Sigmoid colon (tissue), 7 donors: ENCODE measurements around the gene ISL2. TPM values are rescaled to one million over a fixed set of nuclear protein-coding genes. Genes with fewer than 3 reads are reported as not detected.
A peak's percentile ranks its signal among the peaks of the same experiment; 100 is the strongest.

ENCODE experiments used
- DNase-seq: peaks from one replicate; pipeline ENCODE4 v3.0.0-alpha.2; 2019
- H3K27ac ChIP-seq, 4 donors: fragments of 200-600 bp; sonication (generic); one replicate each; pipeline ENCODE4 v1.5.1; 2016 to 2019; ENCODE audit warnings: mild to moderate bottlenecking in 1 of 4
- H3K27me3 ChIP-seq, 3 donors: fragments of 200-600 bp; sonication (generic); one replicate each; pipeline ENCODE4 v1.5.1; 2019; ENCODE audit warnings: mild to moderate bottlenecking in 1 of 3
- H3K36me3 ChIP-seq, 4 donors: fragments of 200-600 bp; sonication (generic); one replicate each; pipeline ENCODE4 v1.5.1; 2016 to 2019
- H3K4me1 ChIP-seq, 4 donors: fragments of 200-600 bp; sonication (generic); one replicate each; pipeline ENCODE4 v1.5.1; 2017 to 2019
- H3K4me3 ChIP-seq, 4 donors: fragments of 200-600 bp; sonication (generic); one replicate each; pipeline ENCODE4 v1.5.1; 2017 to 2019; ENCODE audit warnings: mild to moderate bottlenecking in 2 of 4, moderate library complexity in 1 of 4
- H3K9me3 ChIP-seq, 4 donors: fragments of 200-600 bp in 3 of 4; sonication (generic) in 3 of 4; one replicate each; pipeline versions ENCODE4 v1.5.1 to v1.6.1; 2013 to 2019
- EP300 ChIP-seq, 4 donors: sonication (generic); formaldehyde crosslinking; IDR thresholded peaks; one replicate each; pipeline ENCODE4 v1.6.1; 2017; ENCODE audit warnings: antibody characterized with exemption in 4 of 4
- POLR2A ChIP-seq, 2 donors: fragments of 450-650 bp; IDR thresholded peaks; one replicate each; pipeline ENCODE4 v1.6.1; 2016; ENCODE audit warnings: antibody characterized with exemption in 2 of 2, mild to moderate bottlenecking in 2 of 2, moderate library complexity in 2 of 2
- POLR2AphosphoS5 ChIP-seq, 4 donors: sonication (generic); formaldehyde crosslinking; IDR thresholded peaks; one replicate each; pipeline ENCODE4 v1.6.1; 2017; ENCODE audit warnings: antibody characterized with exemption in 4 of 4
- WGBS, 2 donors: extraction: QIAGEN DNeasy Blood & Tissue Kit; methylation state at CpG; one replicate each; pipeline ENCODE4 v1.1.7; 2013; 5-methylcytosine and 5-hydroxymethylcytosine counted together
- intact Hi-C: fragments of 100-400 bp; cut with DNase I; formaldehyde crosslinking; loops from one replicate; pipeline ENCODE4 v1.15.1; 2023
- polyA plus RNA-seq, 3 donors: library from polyadenylated mRNA; stranded (reverse); fragments of 200-250 nt; gene quantifications; one replicate each; pipeline ENCODE4 v1.2.3, GENCODE V29; 2013
- total RNA-seq, 4 donors: library from RNA; depleted of rRNA; stranded (reverse); fragments of >200 nt; gene quantifications; one replicate each; pipeline ENCODE4 v1.1.0, GENCODE V29; 2016
- TF ChIP-seq, protein P1 (sequence below), 4 experiments: fragments of 450-650 bp in 3 of 4; fragments of 200-600 bp in 1 of 4; IDR thresholded peaks; one replicate each; pipeline ENCODE4 v1.5.1; 2016 to 2019; ENCODE audit warnings: antibody characterized with exemption in 4 of 4, mild to moderate bottlenecking in 3 of 4, moderate library complexity in 2 of 4
- donor health status: healthy with polysubstance abuse.
- donor health status: Bipolar disorder and iron deficiency.
- donor health status: healthy.

Gene ISL2
- total and polyA plus RNA-seq, 7 donors = 0.52 to 6.4 (median 2.4) TPM; not detected in 1

DNA sequence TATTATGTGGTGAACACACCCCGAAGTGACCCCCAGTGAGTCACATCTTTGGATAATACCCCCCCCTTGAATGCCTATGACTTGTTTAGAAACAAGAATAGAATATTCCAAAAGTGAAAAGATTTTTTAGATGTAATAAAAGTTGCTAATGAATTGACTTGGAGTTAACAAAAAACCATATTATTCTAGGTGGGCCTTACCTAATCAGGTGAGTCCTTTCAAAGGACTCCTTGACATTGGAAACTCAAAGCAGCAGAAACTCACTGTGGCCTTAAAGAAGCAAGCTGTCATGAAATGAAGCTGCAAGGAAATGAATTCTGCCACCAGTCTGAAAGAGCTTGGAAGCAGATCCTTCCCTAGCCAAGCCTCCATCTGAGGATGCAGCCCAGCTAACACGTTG, 10.9 kb upstream of the ISL2 start:
- intact Hi-C loops = no loop called here
- Histone ChIP-seq H3K4me1 (no peaks in the 10 kb centered on the region), H3K4me3 (no peak overlapping the region), H3K27me3 (peaks cover 0 to 30% (median 14%) of the 10 kb centered on the region in 3 donors), H3K36me3 (no peaks in the 10 kb centered on the region), H3K27ac (no peak overlapping the region), H3K9me3 (no peaks in the 10 kb centered on the region)
- TF ChIP-seq, protein P1, sequence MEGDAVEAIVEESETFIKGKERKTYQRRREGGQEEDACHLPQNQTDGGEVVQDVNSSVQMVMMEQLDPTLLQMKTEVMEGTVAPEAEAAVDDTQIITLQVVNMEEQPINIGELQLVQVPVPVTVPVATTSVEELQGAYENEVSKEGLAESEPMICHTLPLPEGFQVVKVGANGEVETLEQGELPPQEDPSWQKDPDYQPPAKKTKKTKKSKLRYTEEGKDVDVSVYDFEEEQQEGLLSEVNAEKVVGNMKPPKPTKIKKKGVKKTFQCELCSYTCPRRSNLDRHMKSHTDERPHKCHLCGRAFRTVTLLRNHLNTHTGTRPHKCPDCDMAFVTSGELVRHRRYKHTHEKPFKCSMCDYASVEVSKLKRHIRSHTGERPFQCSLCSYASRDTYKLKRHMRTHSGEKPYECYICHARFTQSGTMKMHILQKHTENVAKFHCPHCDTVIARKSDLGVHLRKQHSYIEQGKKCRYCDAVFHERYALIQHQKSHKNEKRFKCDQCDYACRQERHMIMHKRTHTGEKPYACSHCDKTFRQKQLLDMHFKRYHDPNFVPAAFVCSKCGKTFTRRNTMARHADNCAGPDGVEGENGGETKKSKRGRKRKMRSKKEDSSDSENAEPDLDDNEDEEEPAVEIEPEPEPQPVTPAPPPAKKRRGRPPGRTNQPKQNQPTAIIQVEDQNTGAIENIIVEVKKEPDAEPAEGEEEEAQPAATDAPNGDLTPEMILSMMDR (IDR thresholded peaks at IDR 0.05) = no peak
- no peak for DNase-seq
- WGBS, 2 donors = 68 to 84% methylated on average over 2 of the region's 2 CpGs

DNA sequence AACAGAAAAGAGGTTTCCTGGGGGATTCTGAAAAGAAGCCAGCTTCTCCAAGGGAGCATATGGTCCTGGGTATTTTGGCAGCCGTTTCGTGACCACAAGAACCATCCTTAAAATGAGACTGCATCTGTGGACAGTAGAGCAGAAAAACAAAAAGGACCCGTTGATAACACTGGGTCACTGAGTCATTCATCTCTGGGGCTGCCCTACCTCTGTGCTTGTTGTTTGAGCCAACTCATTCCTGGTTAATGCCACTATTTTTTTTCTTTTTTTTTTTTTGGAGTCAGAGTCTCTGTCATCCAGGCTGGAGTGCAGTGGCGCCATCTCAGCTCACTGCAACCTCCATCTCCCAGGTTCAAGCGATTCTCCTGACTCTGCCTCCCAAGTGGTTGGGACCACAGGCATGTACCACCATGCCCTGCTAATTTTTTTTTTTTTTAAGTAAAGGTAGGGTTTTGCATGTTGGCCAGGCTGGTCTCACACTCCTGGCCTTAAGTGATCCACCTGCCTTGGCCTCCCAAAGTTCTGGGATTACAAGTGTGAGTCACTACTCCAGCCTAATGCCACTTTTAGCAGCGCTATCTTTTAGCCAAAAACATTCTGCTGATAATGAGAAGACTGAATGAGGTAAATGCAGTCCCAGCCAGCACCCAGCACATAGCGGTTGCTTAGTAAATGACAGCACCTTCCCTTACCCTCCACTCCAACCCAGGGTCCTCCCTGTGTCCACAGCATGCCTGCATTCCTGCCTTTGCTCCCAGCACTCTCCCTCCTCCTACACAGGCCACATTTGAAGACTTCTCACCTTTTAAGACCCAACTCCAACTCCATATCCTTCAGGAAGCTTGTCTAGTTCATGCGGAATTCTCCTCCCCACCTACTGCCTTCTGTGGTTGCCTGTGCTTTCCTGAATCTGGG, 9.1 kb upstream of the ISL2 start:
- Histone ChIP-seq H3K27ac (no peak overlapping the region), H3K9me3 (no peaks in the 10 kb centered on the region), H3K4me1 (no peaks in the 10 kb centered on the region), H3K27me3 (peaks cover 0 to 20% (median 7%) of the 10 kb centered on the region in 3 donors), H3K36me3 (no peaks in the 10 kb centered on the region), H3K4me3 (no peak overlapping the region)
- WGBS, 2 donors = 85 to 86% methylated on average over 8 of the region's 8 CpGs
- TF ChIP-seq EP300 (IDR thresholded peaks at IDR 0.05) (no peak), POLR2A (IDR thresholded peaks at IDR 0.05) (no peak), POLR2AphosphoS5 (IDR thresholded peaks at IDR 0.05) (no peak)
- TF ChIP-seq, protein P1 (IDR thresholded peaks at IDR 0.05) = no peak
- no peak for DNase-seq
- intact Hi-C loops = no loop called here

- intact Hi-C loops = no loop called here
- WGBS, 2 donors = 91% methylated on average over 8 of the region's 8 CpGs
- Histone ChIP-seq H3K9me3 (no peaks in the 10 kb centered on the region), H3K36me3 (no peaks in the 10 kb centered on the region), H3K4me3 (no peak overlapping the region), H3K4me1 (no peaks in the 10 kb centered on the region), H3K27ac (no peak overlapping the region), H3K27me3 (peaks cover 0 to 18% (median 0%) of the 10 kb centered on the region in 3 donors)
- no peak for DNase-seq
- TF ChIP-seq EP300 (IDR thresholded peaks at IDR 0.05) = no peak
These were observed 8.4 kb upstream of the ISL2 start for GRCh38 chr15:76328106-76328696.

GRCh38 chr15:76328958-76329357, 7.6 kb upstream of the ISL2 start:
- no peaks in the 10 kb centered on the region for H3K36me3 ChIP-seq
- no peak overlapping the region for H3K27ac ChIP-seq
- no peaks in the 10 kb centered on the region for H3K4me1 ChIP-seq
- no peak overlapping the region for H3K4me3 ChIP-seq
- peaks cover 0 to 25% (median 2%) of the 10 kb centered on the region in 3 donors for H3K27me3 ChIP-seq
- intact Hi-C loops = no loop called here
- WGBS, 2 donors = 83 to 88% methylated on average over 4 of the region's 4 CpGs
- TF ChIP-seq EP300 (IDR thresholded peaks at IDR 0.05) (no peak), POLR2A (IDR thresholded peaks at IDR 0.05) (no peak), POLR2AphosphoS5 (IDR thresholded peaks at IDR 0.05) (no peak)
- TF ChIP-seq, protein P1 (IDR thresholded peaks at IDR 0.05) = no peak
- no peak for DNase-seq
- no peaks in the 10 kb centered on the region for H3K9me3 ChIP-seq

- H3K4me1 ChIP-seq = peaks cover 0 to 2% (median 0%) of the 10 kb centered on the region in 4 donors
- WGBS, 2 donors = 74% methylated on average over 7 of the region's 7 CpGs
- intact Hi-C loops = loop anchor here (5.0 kb wide), 1 partner anchor 138 kb away; no protein-coding TSS in a partner anchor
- H3K9me3 ChIP-seq = no peaks in the 10 kb centered on the region
- no peak overlapping the region for H3K4me3 ChIP-seq
- H3K36me3 ChIP-seq = no peaks in the 10 kb centered on the region
- TF ChIP-seq, protein P1 (IDR thresholded peaks at IDR 0.05) = peak in 2 of 4 experiments; percentile 23 to 27
- TF ChIP-seq EP300 (IDR thresholded peaks at IDR 0.05) (no peak), POLR2A (IDR thresholded peaks at IDR 0.05) (no peak), POLR2AphosphoS5 (IDR thresholded peaks at IDR 0.05) (no peak)
- peaks cover 7 to 33% (median 14%) of the 10 kb centered on the region in 3 donors for H3K27me3 ChIP-seq
- H3K27ac ChIP-seq = no peak overlapping the region
- DNase-seq = peak; percentile 80
These were observed 6.4 kb upstream of the ISL2 start for GRCh38 chr15:76330080-76330680.
